Hematopoietic multipotent progenitor cell (in vitro differentiated cells): ENCODE data around the gene SMARCE1. TPM values are rescaled to one million over a fixed set of nuclear protein-coding genes. Genes with fewer than 3 reads are reported as not detected.
A peak's percentile ranks its signal among the peaks of the same experiment; 100 is the strongest.

Experiments used
- DNase-seq, 3 donors: peaks; one replicate each; pipeline ENCODE4 v3.0.0-alpha.2; 2011 to 2015; ENCODE audit warnings: low read depth in 2 of 3, low spot score in 2 of 3
- total RNA-seq: library from RNA; depleted of rRNA; stranded (reverse); fragments of >200 nt; gene quantifications from one replicate; pipeline ENCODE4 v1.2.3, GENCODE V29; 2012

The SMARCE1 gene
- 46.6 TPM for total RNA-seq

DNA sequence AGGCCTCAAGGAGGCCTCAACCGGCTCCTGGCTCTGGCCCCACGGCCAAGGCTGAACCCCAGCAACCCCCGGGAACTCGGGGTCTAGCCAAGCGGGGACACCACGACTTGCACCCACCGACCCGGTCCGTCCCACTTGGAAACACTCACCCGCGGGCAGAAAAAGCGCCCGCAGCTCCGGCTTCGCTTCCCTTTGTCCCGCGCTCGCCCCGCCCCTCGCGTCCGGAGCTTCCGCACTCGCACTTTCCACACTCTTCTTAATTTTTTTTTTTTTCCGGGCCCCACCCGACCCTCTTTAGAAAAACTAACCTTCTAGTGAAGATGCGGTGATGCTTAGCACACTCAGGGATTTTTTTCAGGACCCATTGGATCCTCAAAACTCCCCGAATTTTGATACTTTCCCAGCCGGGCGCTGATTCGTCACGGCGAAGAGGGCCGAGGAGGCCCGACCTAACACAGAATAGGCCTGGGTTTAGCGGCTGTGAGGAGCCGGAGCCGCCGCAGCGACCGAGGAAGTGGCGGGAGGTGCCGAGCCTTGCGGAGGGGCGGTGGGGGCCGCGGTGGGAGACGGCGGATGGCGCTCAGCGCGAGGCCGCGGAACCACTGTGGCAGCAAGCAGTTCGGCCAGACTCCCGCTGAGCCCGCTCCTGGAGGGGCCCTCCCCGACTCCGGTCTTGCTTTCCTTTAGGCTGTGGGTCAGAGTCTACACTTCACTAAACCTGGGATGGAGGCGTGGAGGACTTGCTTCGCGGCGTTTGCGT is at the start of gene SMARCE1:
SMARCE1 (minus strand) TSS at position 195 of the 760 bp plus-strand sequence. CDS start 2,016 bp downstream, outside the sequence.
- peak; percentile 75 to 82 (median 80) for DNase-seq

GRCh38 chr17:40697297-40697696 is 49.7 kb upstream of the SMARCE1 start:
- DNase-seq = no peak

- no peak for DNase-seq
These were observed 49.0 kb upstream of the SMARCE1 start for GRCh38 chr17:40696651-40697072.

DNA sequence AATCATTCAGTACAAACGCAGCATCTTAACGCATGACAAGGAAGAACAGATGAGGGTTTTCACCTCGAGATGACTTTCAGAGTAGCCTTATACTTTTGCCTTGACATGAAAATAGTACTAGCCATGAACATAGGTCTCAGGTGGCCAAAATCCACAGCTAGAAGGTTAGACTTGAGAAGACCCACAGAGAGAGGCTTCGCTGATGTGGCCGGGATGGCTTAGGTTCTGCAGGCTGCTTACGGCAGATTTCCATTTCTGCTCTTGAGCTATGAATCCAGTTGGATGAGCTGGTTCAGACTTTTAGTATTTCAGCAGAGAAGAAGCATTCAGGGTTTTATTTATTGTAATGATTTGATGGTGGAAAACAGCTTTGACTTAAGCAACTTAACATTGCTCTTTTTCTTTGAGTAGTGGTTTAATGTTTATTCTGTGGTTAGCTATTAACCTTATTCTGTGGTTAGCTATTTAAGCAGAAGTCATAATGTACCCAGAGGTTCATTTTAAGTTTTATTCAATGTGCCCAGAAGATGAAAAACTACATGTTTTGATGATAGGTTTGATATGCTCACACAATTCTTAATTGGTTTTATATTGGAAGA is 48.4 kb upstream of the SMARCE1 start:
- DNase-seq = no peak

GRCh38 chr17:40694584-40694983 is 47.0 kb upstream of the SMARCE1 start:
- DNase-seq = no peak

GRCh38 chr17:40687106-40687505 is 39.5 kb upstream of the SMARCE1 start:
- DNase-seq = no peak

- no peak for DNase-seq
These were observed 38.6 kb upstream of the SMARCE1 start for GRCh38 chr17:40686192-40686591.

- DNase-seq = no peak
These were observed 33.4 kb upstream of the SMARCE1 start for GRCh38 chr17:40680998-40681397.

DNA sequence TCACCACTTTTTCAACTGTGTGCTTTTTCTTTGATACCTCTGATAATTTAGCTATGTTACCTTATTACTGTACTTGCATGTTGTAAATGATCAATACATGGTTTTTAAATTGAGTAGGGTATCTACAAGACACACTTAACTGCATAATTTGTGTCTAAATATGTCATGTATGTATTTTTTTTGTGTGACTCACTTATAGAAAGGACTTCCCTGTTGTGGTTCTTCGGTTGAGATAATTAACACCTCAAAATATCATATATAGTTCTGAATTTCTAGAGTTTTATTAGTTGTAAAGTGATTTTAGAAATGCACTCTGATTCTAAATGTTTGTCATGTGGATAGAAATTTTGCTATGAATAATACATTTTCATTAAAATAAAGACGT is 31.9 kb upstream of the SMARCE1 start:
- DNase-seq = no peak

- DNase-seq = no peak
These were observed 31.4 kb upstream of the SMARCE1 start for GRCh38 chr17:40678902-40679522.

DNA sequence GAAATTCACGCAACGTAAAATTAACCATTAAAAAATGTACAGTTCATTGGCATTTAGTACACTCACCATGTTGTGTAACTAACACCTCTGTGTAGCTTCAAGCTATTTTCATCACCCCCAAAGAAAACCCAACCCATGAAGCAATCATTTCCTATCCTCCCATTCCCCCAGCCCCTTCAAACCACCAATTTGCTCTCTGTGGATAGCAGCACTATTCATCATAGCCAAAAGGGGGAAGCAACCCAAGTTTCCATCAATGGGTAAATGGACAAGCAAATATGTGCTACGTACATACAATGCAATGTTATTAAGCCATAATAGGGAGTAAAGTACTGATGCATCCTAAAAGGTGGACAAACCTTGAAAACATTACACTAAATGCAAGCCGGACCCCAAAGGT is 28.3 kb upstream of the SMARCE1 start:
- DNase-seq = no peak

DNA sequence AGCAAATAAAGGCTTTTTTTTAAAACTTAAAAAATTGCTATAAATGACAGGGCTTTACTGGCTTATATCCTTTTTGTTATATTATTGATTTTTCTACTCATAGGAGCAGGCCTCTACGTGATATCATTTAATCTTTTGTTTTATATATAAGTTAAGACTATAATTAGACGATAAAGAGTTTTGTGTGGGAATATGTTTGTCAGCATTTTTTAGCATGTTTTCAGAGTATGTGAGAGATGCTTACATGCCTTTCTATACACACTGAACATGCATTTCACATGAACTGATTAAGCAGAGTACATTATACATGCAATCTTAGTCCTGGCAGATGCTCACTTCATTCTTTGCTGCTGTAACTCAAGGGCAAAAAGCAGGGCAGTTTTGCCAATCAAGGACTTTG is 25.0 kb upstream of the SMARCE1 start:
- DNase-seq = no peak

DNA sequence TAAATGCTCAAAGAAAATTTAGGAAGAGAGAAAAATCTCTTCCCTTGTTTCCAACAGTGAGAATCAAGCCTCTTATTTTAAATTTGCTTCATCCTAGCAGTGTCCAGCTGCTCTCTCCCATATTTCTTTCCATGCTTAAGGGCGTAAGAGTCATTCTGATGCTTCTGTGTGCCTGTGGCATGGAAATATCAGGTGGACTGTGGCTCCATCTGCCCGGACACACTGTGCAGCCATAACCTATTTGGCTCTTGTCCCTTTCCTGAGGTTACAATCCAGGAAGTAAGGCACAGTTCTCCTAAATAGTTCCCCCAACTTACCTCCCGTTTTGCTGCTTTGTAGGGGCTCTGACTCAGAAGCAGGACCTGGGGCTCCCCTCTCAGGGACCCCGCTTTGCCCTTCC is 23.7 kb upstream of the SMARCE1 start:
- DNase-seq = no peak

DNA sequence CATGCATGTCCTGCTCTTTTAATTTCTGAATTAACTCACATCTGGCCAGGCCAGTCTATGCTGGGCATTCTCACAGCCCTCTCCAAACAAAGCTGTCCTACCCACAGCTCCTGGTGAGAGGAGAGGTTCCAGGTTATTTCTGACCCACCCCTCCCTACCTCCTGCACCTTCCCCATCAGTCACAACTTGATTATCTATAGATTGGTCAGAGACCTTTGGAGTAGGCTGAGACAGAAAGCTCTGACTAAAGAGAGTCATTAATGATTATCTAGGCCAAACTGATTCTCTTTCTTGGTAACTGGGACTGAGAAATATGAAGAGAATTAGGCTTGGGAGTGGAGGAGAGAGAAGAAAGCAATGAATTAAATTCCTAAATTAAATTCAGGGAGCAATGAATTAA is 18.7 kb upstream of the SMARCE1 start:
- no peak for DNase-seq

GRCh38 chr17:40664582-40665333 is 17.1 kb upstream of the SMARCE1 start, which contains the start of gene KRT222:
TSS of gene KRT222 (minus strand) at chr17:40665177. CDS start at chr17:40665099, 78 bp downstream.
- DNase-seq = no peak

GRCh38 chr17:40663252-40663651 is 15.6 kb upstream of the SMARCE1 start:
- no peak for DNase-seq

DNA sequence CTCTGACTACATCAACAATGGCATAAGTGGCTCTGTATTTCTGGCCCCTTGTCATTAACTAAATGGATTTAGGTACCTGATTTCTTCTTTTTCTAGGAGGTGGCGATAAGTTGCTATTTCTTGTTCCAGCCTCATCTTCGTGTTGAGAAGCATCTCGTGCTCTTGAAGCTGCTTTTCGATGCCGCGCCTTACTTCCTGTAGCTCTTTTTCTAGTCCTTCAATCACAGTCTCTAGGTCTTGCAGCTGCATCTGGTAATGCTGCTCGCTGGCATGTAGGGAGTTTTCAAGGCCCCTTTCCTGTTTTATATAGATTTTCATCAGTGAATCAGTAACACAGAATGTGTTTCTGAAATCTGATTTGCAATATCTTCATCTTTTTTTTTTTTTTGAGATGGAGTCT is 12.3 kb upstream of the SMARCE1 start:
- no peak for DNase-seq

GRCh38 chr17:40658396-40658795 is 10.8 kb upstream of the SMARCE1 start:
- DNase-seq = no peak

DNA sequence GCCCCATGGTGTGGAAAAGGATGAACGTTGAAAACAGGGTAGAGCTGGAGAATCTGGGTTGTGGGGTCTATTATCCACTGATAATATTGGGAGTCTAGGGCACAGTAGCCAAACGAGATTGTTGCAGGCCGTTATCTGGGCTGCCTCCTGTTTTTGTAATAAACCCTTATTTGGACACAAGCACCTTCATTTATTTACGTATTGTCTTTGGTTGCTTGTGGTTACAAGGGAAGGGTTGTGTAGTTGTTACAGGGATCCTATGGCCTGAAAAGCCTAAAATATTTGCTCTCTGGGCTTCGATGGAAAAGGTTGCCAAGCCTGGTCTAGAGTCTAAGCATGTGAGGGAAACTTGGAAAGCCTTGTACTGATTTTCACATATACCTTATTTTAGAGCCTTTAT is 4.3 kb upstream of the SMARCE1 start:
- no peak for DNase-seq

DNA sequence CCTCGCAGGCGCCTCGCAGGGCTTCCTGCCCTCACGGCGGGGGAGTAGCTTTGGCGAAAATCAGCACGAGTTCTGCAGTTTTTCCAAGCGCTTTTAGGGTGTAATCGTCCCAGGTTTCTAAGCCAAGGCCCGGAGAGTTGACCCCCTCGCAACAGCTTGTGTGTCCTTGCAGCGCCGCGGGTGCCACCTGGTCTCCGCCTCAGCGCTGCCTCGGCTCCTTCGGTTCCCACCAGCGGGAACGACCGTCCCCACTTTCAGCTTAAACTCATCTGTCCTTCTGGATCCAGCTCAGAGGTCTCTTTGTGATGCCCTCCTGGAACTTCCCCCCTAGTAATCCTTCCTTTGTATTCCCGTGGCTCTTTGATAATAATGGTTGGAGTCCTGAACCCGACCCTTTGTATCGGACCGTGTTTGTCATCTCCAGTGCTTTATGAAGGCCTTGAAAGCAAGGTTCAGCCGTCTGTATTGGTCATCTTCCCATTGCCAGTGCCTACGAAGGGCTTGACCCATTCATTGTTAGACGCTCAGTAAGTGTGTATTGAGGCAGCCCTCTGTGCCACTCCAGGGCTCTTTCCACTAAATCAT is 858 bp upstream of the SMARCE1 start:
- DNase-seq = no peak
